Testis (tissue), 3 donors: Measurements from ENCODE around the gene GNAO1. TPM values are rescaled to one million over a fixed set of nuclear protein-coding genes. Genes with fewer than 3 reads are reported as not detected.
A peak's percentile ranks its signal among the peaks of the same experiment; 100 is the strongest.

Source experiments
- DNase-seq: peaks from one replicate; pipeline ENCODE4 v3.0.0-alpha.2; 2019
- H3K27ac ChIP-seq, 2 donors: fragments of 200-600 bp; sonication (generic); one replicate each; pipeline ENCODE4 v1.5.1; 2019
- H3K27me3 ChIP-seq: fragments of 200-600 bp; sonication (generic); one replicate; pipeline ENCODE4 v1.5.1; 2019
- H3K36me3 ChIP-seq: fragments of 200-600 bp; sonication (generic); one replicate; pipeline ENCODE4 v1.5.1; 2017; ENCODE audit warnings: low read depth; ENCODE audit errors: missing control alignments
- H3K4me1 ChIP-seq: fragments of 200-600 bp; sonication (generic); one replicate; pipeline ENCODE4 v1.5.1; 2019
- H3K4me3 ChIP-seq, 2 donors: fragments of 200-600 bp; sonication (generic); one replicate each; pipeline ENCODE4 v1.5.1; 2017 to 2019
- H3K9me3 ChIP-seq: fragments of 200-600 bp; sonication (generic); one replicate; pipeline ENCODE4 v1.5.1; 2017
- CTCF ChIP-seq, 3 experiments: fragments of 450-650 bp in 2 of 3; fragments of 200-600 bp in 1 of 3; sonication (generic) in 1 of 3; IDR thresholded peaks; one replicate each; pipeline ENCODE4 v1.5.1; 2016 to 2019; ENCODE audit warnings: antibody characterized with exemption in 3 of 3, mild to moderate bottlenecking in 2 of 3, moderate library complexity in 1 of 3
- POLR2A ChIP-seq: fragments of 450-650 bp; IDR thresholded peaks from one replicate; pipeline ENCODE4 v1.6.1; 2017; ENCODE audit warnings: antibody characterized with exemption, mild to moderate bottlenecking, moderate library complexity
- WGBS, 2 donors: methylation state at CpG; one replicate each; pipeline ENCODE4 v1.1.5; 2018; 5-methylcytosine and 5-hydroxymethylcytosine counted together
- intact Hi-C: fragments of 100-400 bp; cut with DNase I; formaldehyde crosslinking; loops from one replicate; pipeline ENCODE4 v1.15.1; 2023; ENCODE audit warnings: low total_unique reads
- polyA plus RNA-seq: library from polyadenylated mRNA; stranded (reverse); fragments of 350-450 nt; fragmentation: Illumina TruSeq; extraction: RNeasy Lipid Tissue Mini Kit (QIAGEN cat#74804); gene quantifications from one replicate; pipeline ENCODE4 v1.2.3, GENCODE V29; 2014; ENCODE audit warnings: low read depth, low replicate concordance; ENCODE audit not compliant: insufficient read depth
- total RNA-seq, 2 donors: library from RNA; depleted of rRNA; stranded (reverse); fragments of >200 nt; gene quantifications; one replicate each; pipeline ENCODE4 v1.2.3, GENCODE V29; 2016

The GNAO1 gene
- total and polyA plus RNA-seq, 3 donors from 2014 or later, result 28.6 to 37.1 (median 33.3) TPM

GRCh38 chr16:56265746-56266145, 74.5 kb downstream of the GNAO1 start:
- WGBS, 2 donors, result 91 to 93% methylated on average over 3 of the region's 3 CpGs
- no peak for DNase-seq
- TF ChIP-seq POLR2A (no peak), CTCF (IDR thresholded peaks at IDR 0.05) (no peak)
- no peaks in the 10 kb centered on the region for H3K9me3 ChIP-seq
- H3K4me3 ChIP-seq, result no peak overlapping the region
- H3K36me3 ChIP-seq, result no peaks in the 10 kb centered on the region
- H3K27ac ChIP-seq, result no peak overlapping the region
- no peaks in the 10 kb centered on the region for H3K27me3 ChIP-seq
- intact Hi-C loops, result no loop called here
- H3K4me1 ChIP-seq, result peaks cover 28% of the 10 kb centered on the region

GRCh38 chr16:56266641-56267607, 75.6 kb downstream of the GNAO1 start:
- no peaks in the 10 kb centered on the region for H3K36me3 ChIP-seq
- no peak overlapping the region for H3K4me3 ChIP-seq
- no peak overlapping the region for H3K27ac ChIP-seq
- H3K27me3 ChIP-seq, result no peaks in the 10 kb centered on the region
- H3K9me3 ChIP-seq, result no peaks in the 10 kb centered on the region
- H3K4me1 ChIP-seq, result peaks cover 27% of the 10 kb centered on the region
- WGBS, 2 donors, result 92 to 96% methylated on average over 13 to 17 of the region's 17 CpGs
- no peak for DNase-seq
- TF ChIP-seq CTCF (IDR thresholded peaks at IDR 0.05) (no peak), POLR2A (no peak)
- intact Hi-C loops, result no loop called here

- TF ChIP-seq CTCF (IDR thresholded peaks at IDR 0.05), result no peak
- TF ChIP-seq POLR2A, result no peak
- no peaks in the 10 kb centered on the region for H3K36me3 ChIP-seq
- no peaks in the 10 kb centered on the region for H3K27me3 ChIP-seq
- 92% methylated on average over 2 of the region's 2 CpGs for WGBS, 2 donors
- no peaks in the 10 kb centered on the region for H3K9me3 ChIP-seq
- H3K4me1 ChIP-seq, result peaks cover 17% of the 10 kb centered on the region
- DNase-seq, result no peak
- no peak overlapping the region for H3K4me3 ChIP-seq
- no peak overlapping the region for H3K27ac ChIP-seq
- intact Hi-C loops, result no loop called here
Measured at GRCh38 chr16:56267888-56268287, 76.6 kb downstream of the GNAO1 start.

GRCh38 chr16:56268799-56269198, 77.5 kb downstream of the GNAO1 start:
- Histone ChIP-seq H3K4me3 (no peak overlapping the region), H3K36me3 (no peaks in the 10 kb centered on the region), H3K27ac (peak overlapping the region; percentile 34 to 66), H3K9me3 (no peaks in the 10 kb centered on the region), H3K4me1 (peaks cover 11% of the 10 kb centered on the region), H3K27me3 (no peaks in the 10 kb centered on the region)
- TF ChIP-seq POLR2A (no peak), CTCF (IDR thresholded peaks at IDR 0.05) (no peak)
- intact Hi-C loops, result no loop called here
- no peak for DNase-seq
- 78 to 86% methylated on average over 8 of the region's 8 CpGs for whole genome bisulfite sequencing, 2 donors

GRCh38 chr16:56269281-56269680, 78.0 kb downstream of the GNAO1 start:
- H3K36me3 ChIP-seq, result no peaks in the 10 kb centered on the region
- WGBS, 2 donors, result 73 to 79% methylated on average over 13 of the region's 13 CpGs
- H3K9me3 ChIP-seq, result no peaks in the 10 kb centered on the region
- TF ChIP-seq POLR2A, result no peak
- TF ChIP-seq CTCF (IDR thresholded peaks at IDR 0.05), result no peak
- H3K27ac ChIP-seq, result peak overlapping the region; percentile 34 to 66
- H3K4me3 ChIP-seq, result no peak overlapping the region
- H3K4me1 ChIP-seq, result peaks cover 6% of the 10 kb centered on the region
- no peaks in the 10 kb centered on the region for H3K27me3 ChIP-seq
- intact Hi-C loops, result no loop called here
- no peak for DNase-seq
